Measurements from ENCODE around the gene ITGB2.

ITGB2 gene

DNA sequence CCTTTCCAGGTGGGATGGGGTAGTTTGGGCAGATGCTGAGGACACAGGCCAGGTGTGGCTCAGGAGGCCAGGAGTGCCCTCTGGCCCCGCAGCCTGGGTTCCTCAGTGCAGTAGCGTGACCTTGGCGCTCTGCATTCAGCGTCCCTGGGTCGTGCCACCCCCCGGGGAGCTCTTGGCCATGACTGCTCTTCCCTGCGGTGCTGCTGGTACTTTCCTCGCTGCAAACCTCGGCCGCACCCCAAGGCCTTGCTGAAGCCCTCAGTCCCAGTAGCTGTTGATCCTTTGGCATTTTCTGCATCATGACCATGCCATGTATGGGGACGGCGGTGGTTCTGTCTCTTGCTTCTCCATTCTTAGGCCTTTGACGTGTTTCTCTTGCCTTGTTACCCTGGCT is 32.9 kb upstream of the ITGB2 start:
- no peak for DNase-seq (ENCODE audit: low read depth)
- no peak overlapping the region for H3K4me3 ChIP-seq (ENCODE audit: low read depth, low read length)
- TF ChIP-seq, protein P1, sequence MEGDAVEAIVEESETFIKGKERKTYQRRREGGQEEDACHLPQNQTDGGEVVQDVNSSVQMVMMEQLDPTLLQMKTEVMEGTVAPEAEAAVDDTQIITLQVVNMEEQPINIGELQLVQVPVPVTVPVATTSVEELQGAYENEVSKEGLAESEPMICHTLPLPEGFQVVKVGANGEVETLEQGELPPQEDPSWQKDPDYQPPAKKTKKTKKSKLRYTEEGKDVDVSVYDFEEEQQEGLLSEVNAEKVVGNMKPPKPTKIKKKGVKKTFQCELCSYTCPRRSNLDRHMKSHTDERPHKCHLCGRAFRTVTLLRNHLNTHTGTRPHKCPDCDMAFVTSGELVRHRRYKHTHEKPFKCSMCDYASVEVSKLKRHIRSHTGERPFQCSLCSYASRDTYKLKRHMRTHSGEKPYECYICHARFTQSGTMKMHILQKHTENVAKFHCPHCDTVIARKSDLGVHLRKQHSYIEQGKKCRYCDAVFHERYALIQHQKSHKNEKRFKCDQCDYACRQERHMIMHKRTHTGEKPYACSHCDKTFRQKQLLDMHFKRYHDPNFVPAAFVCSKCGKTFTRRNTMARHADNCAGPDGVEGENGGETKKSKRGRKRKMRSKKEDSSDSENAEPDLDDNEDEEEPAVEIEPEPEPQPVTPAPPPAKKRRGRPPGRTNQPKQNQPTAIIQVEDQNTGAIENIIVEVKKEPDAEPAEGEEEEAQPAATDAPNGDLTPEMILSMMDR (IDR thresholded peaks at IDR 0.05; ENCODE audit: insufficient read depth, low read depth, low read length, missing control alignments), result no peak

GRCh38 chr21:44952929-44953627 is 32.4 kb upstream of the ITGB2 start:
- TF ChIP-seq, protein P1 (IDR thresholded peaks at IDR 0.05; ENCODE audit: insufficient read depth, low read depth, low read length, missing control alignments), result no peak
- no peak for DNase-seq (ENCODE audit: low read depth)
- no peak overlapping the region for H3K4me3 ChIP-seq (ENCODE audit: low read depth, low read length)

DNA sequence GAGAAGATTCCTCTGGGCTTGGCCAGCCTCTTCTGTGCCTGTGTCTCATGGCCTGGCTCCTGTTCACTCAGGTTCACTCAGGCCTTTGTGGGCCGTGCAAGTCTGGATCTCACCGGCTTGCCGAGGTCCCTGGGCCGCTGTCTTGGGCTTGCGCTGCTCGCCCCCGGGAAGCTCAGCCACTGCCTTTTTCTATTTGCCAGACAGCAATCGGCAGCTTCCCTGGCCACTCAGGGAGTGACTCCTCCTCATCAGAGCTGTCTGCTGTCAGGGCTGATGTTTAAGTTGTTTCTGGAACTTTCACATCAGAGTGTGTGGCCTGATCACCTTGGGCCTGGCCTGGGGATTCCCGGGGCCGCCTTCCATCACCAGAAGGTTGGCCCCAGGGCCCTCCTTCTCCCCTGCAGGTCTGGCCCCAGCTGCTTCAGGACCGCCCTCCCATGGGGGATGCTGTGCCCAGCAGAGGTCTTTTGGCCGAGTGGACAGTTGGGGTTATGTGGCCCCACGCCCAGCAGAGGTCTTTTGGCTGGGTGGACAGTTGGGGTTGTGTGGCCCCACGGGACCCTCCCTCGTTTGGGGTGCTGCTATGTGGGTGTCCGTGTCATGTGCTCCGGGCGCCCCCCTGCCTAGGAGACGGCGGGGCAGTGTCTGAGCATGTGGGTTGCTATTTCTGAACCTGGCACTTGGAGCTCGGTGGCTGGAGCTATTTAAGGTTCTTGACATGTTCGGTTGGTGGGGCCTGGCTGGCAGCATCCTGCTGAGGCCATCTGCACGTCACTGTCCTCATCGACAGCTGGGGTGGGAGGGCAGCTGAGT is 31.6 kb upstream of the ITGB2 start:
- TF ChIP-seq, protein P1 (IDR thresholded peaks at IDR 0.05; ENCODE audit: insufficient read depth, low read depth, low read length, missing control alignments), result no peak
- no peak for DNase-seq (ENCODE audit: low read depth)

DNA sequence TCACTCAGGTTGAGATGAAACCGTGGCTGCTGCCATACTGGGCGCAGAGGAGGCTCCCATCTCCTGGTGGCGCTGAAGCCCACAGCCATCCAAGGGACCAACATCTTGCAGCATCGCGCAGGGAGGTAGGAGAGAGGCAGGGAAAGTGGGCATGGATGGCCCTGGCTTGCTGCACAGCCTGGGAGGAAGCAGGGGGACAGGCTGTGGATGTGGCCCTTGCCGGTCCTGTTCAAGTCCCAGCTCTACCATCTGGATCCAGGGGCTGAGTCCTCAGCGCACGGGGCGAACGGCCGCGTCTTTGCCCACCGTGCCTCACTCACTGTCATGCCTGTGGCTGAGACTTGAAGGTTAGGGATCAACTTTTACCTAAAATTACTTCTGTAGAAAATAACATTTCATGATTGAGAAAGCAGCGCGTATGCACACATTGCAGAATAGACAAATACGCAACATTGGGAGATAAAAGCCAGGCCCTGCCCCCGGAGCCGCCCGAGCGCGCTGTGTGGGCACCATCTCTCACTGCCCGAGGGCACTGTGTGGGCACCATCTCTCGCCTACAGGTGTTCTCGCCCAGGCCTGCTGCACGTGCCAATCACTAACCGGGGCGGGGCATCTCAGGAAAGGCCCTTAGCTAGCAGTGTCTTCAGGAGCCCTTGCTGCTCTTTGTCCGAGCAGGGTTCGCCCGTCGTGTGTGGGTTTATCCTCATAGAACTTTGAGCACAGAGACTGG is 30.7 kb upstream of the ITGB2 start:
- DNase-seq (ENCODE audit: low read depth), result no peak
- no peak overlapping the region for H3K4me3 ChIP-seq (ENCODE audit: low read depth, low read length)
- TF ChIP-seq, protein P1 (IDR thresholded peaks at IDR 0.05; ENCODE audit: insufficient read depth, low read depth, low read length, missing control alignments), result no peak

More for the DNA sequence above, 31.6 kb upstream of the ITGB2 start:
- no peak overlapping the region for H3K4me3 ChIP-seq (ENCODE audit: low read depth, low read length)

- TF ChIP-seq, protein P1 (IDR thresholded peaks at IDR 0.05; ENCODE audit: insufficient read depth, low read depth, low read length, missing control alignments), result no peak
- no peak overlapping the region for H3K4me3 ChIP-seq (ENCODE audit: low read depth, low read length)
- DNase-seq (ENCODE audit: low read depth), result no peak
Observed at GRCh38 chr21:44950351-44950750, 29.7 kb upstream of the ITGB2 start.

GRCh38 chr21:44949779-44950198 is 29.1 kb upstream of the ITGB2 start:
- peak; percentile 81 for DNase-seq (ENCODE audit: low read depth)
- TF ChIP-seq, protein P1 (IDR thresholded peaks at IDR 0.05; ENCODE audit: insufficient read depth, low read depth, low read length, missing control alignments), result peak; percentile 94
- H3K4me3 ChIP-seq (ENCODE audit: low read depth, low read length), result no peak overlapping the region
